ENCODE data around the gene DOK4. TPM values are rescaled to one million over a fixed set of nuclear protein-coding genes. Genes with fewer than 3 reads are reported as not detected.
"Not testable (repeated sequence)": the region's sequence is repeated elsewhere in the genome, so short reads cannot be mapped to it uniquely, and the experiment has no call there.

DOK4 gene
- total RNA-seq, 2 experiments from 2014 or later: 3.4 to 4.7 TPM

- CTCF ChIA-PET: interaction anchor here (0.7 to 1.2 kb wide), 2 partner anchors 13 to 605 kb away, joined by 3 to 4 read pairs; no protein-coding TSS in a partner anchor
- H3K9me3 Mint-ChIP-seq (ENCODE audit: low read depth): no peaks in the 10 kb centered on the region
- DNase-seq (no peak), ATAC-seq (no peak)
- no peak overlapping the region for H3K4me3 Mint-ChIP-seq
- H3K36me3 Mint-ChIP-seq: no peaks in the 10 kb centered on the region
- peaks cover 12% of the 10 kb centered on the region for H3K4me1 Mint-ChIP-seq
- no peak overlapping the region for H3K27ac Mint-ChIP-seq
- peaks cover 3% of the 10 kb centered on the region for H3K27me3 Mint-ChIP-seq
These were observed 18.2 kb upstream of the DOK4 start for GRCh38 chr16:57504491-57504890.

DNA sequence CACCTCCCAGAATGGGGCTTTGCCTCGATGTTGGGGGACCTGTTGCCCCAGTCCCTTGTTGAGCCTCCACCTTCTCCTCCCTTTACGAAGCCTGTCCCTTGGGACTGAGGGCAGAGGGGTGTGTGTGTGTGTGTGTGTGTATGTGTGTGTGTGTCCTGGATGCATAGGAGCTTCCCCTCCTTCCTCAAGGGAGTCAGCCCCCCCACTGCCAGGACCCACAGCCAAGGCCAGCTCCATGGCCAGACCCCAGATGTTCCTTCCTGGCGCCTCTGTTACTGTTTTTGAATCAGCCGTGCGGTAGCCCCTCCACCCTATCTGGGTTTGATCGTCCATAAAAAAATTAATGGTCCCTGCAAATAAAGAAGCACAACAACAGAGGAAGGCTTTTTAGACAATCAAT is 17.7 kb upstream of the DOK4 start:
- Mint-ChIP-seq H3K27me3 (peaks cover 3% of the 10 kb centered on the region), H3K27ac (no peak overlapping the region), H3K9me3 (ENCODE audit: low read depth) (no peaks in the 10 kb centered on the region), H3K4me3 (no peak overlapping the region), H3K36me3 (no peaks in the 10 kb centered on the region), H3K4me1 (peaks cover 12% of the 10 kb centered on the region)
- ATAC-seq (no peak), DNase-seq (no peak)
- CTCF ChIA-PET: interaction anchor here (1.2 to 1.7 kb wide), 2 partner anchors 14 to 15 kb away, joined by 3 to 10 read pairs; no protein-coding TSS in a partner anchor

- no peak for DNase-seq
- CTCF ChIA-PET: interaction anchor here (1.7 kb wide), 1 partner anchor 16 kb away, joined by 10 read pairs; no protein-coding TSS in a partner anchor
- Mint-ChIP-seq H3K4me1 (peaks cover 12% of the 10 kb centered on the region), H3K27ac (no peak overlapping the region), H3K4me3 (no peak overlapping the region), H3K9me3 (ENCODE audit: low read depth) (no peaks in the 10 kb centered on the region), H3K27me3 (peaks cover 3% of the 10 kb centered on the region), H3K36me3 (no peaks in the 10 kb centered on the region)
- ATAC-seq: no peak
These were observed 17.1 kb upstream of the DOK4 start for GRCh38 chr16:57503366-57503765.

GRCh38 chr16:57502048-57502775 is 15.9 kb upstream of the DOK4 start:
- ATAC-seq (no peak), DNase-seq (no peak)
- CTCF ChIA-PET: interaction anchor here (0.9 to 1.7 kb wide), 2 partner anchors 17 to 85 kb away, joined by 3 to 10 read pairs; no protein-coding TSS in a partner anchor
- Mint-ChIP-seq H3K27me3 (peaks cover 3% of the 10 kb centered on the region), H3K9me3 (ENCODE audit: low read depth) (no peaks in the 10 kb centered on the region), H3K27ac (peak overlapping the region; percentile 9), H3K4me1 (peaks cover 12% of the 10 kb centered on the region), H3K4me3 (no peak overlapping the region), H3K36me3 (no peaks in the 10 kb centered on the region)

- ATAC-seq: no peak
- Mint-ChIP-seq H3K27ac (no peak overlapping the region), H3K4me1 (peaks cover 12% of the 10 kb centered on the region), H3K27me3 (peaks cover 2% of the 10 kb centered on the region), H3K4me3 (no peak overlapping the region), H3K9me3 (ENCODE audit: low read depth) (no peaks in the 10 kb centered on the region), H3K36me3 (no peaks in the 10 kb centered on the region)
- DNase-seq: no peak
- CTCF ChIA-PET: interaction anchor here (1.0 to 2.6 kb wide), 2 partner anchors 18 to 256 kb away, joined by 3 to 13 read pairs; no protein-coding TSS in a partner anchor
These were observed 15.2 kb upstream of the DOK4 start for GRCh38 chr16:57501492-57501891.

DNA sequence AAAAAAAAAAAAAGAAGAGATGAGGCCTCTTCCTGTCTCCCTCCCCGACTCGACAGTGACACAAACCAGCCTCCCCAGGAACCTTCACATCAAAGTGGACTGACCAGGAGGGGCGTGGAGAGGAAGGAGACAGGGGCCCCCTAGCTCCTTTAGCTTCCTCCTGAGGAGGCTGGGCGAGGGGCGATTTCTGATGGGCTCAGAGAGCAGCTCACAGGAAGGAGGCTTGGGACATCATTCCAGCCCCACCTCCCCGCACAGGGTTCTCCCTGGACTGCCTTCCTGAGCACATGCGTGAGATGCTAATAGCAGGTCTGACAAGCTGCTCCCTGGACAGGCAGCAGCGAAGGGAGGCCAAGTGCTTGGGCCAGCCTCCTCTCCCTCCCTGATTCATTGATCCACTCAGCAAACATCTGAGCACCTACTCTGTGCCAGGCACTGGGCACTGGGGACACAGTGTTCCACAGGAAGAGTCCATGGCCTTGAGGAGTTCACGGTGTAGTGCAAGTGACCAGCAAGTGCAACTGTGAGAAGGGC is 14.4 kb upstream of the DOK4 start:
- DNase-seq (peak; percentile 54), ATAC-seq (peak; percentile 71)
- H3K27ac Mint-ChIP-seq: no peak overlapping the region

DNA sequence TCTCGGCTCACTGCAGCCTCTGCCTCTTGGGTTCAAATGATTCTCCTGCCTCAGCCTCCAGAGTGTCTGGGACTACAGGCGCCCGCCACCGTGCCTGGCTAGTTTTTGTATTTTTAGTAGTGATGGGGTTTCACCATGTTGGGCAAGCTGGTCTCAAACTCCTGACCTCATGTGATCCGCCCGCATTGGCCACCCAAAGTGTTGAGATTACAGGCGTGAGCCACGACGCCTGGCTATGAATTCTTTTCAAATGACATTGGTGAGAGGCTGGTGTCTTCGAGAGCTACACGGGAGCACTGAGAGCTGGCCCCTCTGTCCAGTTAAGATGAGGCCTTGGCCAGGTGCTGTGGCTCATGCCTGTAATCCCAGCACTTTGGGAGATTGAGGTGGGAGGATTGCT is 13.6 kb upstream of the DOK4 start:
- not testable (repeated sequence) for ATAC-seq; H3K27me3 Mint-ChIP-seq; H3K27ac Mint-ChIP-seq; DNase-seq; H3K36me3 Mint-ChIP-seq; H3K9me3 Mint-ChIP-seq (ENCODE audit: low read depth); H3K4me3 Mint-ChIP-seq
- CTCF ChIA-PET: interaction anchor here (0.7 to 2.6 kb wide), 3 partner anchors 20 to 82 kb away, joined by 3 to 13 read pairs (median 4); no protein-coding TSS in a partner anchor
- peaks cover 12% of the 10 kb centered on the region for H3K4me1 Mint-ChIP-seq

More for the DNA sequence above, 14.4 kb upstream of the DOK4 start:
- H3K4me3 Mint-ChIP-seq: no peak overlapping the region
- H3K27me3 Mint-ChIP-seq: no peaks in the 10 kb centered on the region
- H3K36me3 Mint-ChIP-seq: no peaks in the 10 kb centered on the region
- peaks cover 12% of the 10 kb centered on the region for H3K4me1 Mint-ChIP-seq
- CTCF ChIA-PET: interaction anchor here (0.7 to 2.6 kb wide), 5 partner anchors 14 to 257 kb away, joined by 3 to 13 read pairs (median 3); no protein-coding TSS in a partner anchor
- H3K9me3 Mint-ChIP-seq (ENCODE audit: low read depth): no peaks in the 10 kb centered on the region

DNA sequence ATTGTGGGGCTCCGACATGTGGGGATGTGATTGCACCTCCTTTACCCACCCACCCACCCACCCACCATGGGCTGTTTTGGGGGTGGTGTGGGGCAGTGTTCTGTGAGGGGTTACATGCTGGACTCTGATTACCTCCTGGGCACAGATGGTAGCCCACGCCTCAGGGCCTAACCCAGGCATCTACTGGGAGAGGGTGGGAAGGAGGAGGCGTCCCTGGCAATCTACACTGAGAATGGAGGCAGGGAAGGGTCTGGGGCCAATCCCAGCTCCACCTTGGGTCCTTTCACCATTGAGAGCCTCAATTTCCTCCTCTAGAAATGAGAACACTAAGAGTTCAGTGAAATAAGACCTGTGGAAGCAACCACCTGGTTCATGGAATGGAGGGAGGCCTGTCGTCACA is 11.7 kb upstream of the DOK4 start:
- no peaks in the 10 kb centered on the region for H3K9me3 Mint-ChIP-seq (ENCODE audit: low read depth)
- no peaks in the 10 kb centered on the region for H3K36me3 Mint-ChIP-seq
- ATAC-seq (no peak), DNase-seq (no peak)
- H3K4me3 Mint-ChIP-seq: no peak overlapping the region
- peaks cover 3% of the 10 kb centered on the region for H3K27me3 Mint-ChIP-seq
- H3K27ac Mint-ChIP-seq: no peak overlapping the region
- CTCF ChIA-PET: no interaction called here
- peaks cover 12% of the 10 kb centered on the region for H3K4me1 Mint-ChIP-seq

- no peak overlapping the region for H3K4me3 Mint-ChIP-seq
- no peak overlapping the region for H3K27ac Mint-ChIP-seq
- peaks cover 7% of the 10 kb centered on the region for H3K27me3 Mint-ChIP-seq
- H3K36me3 Mint-ChIP-seq: no peaks in the 10 kb centered on the region
- no peaks in the 10 kb centered on the region for H3K9me3 Mint-ChIP-seq (ENCODE audit: low read depth)
- H3K4me1 Mint-ChIP-seq: peaks cover 12% of the 10 kb centered on the region
- CTCF ChIA-PET: no interaction called here
- no peak for DNase-seq
- no peak for ATAC-seq
These were observed 10.8 kb upstream of the DOK4 start for GRCh38 chr16:57497121-57497520.

DNA sequence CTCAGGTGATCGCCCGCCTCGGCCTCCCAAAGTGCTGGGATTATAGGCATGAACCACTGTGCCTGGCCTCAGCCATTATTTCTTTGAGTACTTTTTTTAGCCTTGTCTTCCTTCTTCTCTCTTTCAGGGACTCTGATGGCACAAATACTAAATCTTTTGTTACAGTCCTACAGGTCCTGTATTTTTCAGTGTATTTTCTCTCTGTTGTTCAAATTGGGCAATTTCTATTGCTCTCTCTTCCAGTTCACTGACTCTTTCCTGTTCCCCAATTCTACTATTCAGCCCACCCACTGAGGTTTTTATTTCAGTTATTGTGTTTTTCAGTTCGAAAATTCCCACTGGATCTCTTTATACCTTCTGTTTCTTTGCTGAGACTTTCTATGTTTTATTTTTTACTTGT is 7.5 kb upstream of the DOK4 start:
- CTCF ChIA-PET: no interaction called here
- ATAC-seq (no peak), DNase-seq (no peak)
- Mint-ChIP-seq H3K4me3 (no peak overlapping the region), H3K36me3 (no peaks in the 10 kb centered on the region), H3K9me3 (ENCODE audit: low read depth) (no peaks in the 10 kb centered on the region), H3K27ac (no peak overlapping the region), H3K27me3 (peaks cover 12% of the 10 kb centered on the region), H3K4me1 (peaks cover 5% of the 10 kb centered on the region)

GRCh38 chr16:57489229-57489628 is 2.9 kb upstream of the DOK4 start:
- Mint-ChIP-seq H3K36me3 (no peaks in the 10 kb centered on the region), H3K9me3 (ENCODE audit: low read depth) (no peaks in the 10 kb centered on the region), H3K4me3 (no peak overlapping the region), H3K27ac (no peak overlapping the region), H3K4me1 (peaks cover 22% of the 10 kb centered on the region), H3K27me3 (peaks cover 15% of the 10 kb centered on the region)
- ATAC-seq (no peak), DNase-seq (no peak)
- CTCF ChIA-PET: interaction anchor here (0.9 to 1.2 kb wide), 3 partner anchors 14 to 31 kb away, joined by 3 to 4 read pairs (median 4); partner anchors contain the start of gene POLR2C

- ATAC-seq: no peak
- CTCF ChIA-PET: interaction anchor here (0.9 to 3.5 kb wide), 8 partner anchors 12 to 122 kb away, joined by 3 to 21 read pairs (median 4); partner anchors contain the start of gene POLR2C
These were observed 853 bp upstream of the DOK4 start for GRCh38 chr16:57486858-57487834.

More at GRCh38 chr16:57486858-57487834, 853 bp upstream of the DOK4 start:
- H3K27me3 Mint-ChIP-seq: peaks cover 8% of the 10 kb centered on the region
- no peak for DNase-seq
- peak overlapping the region; percentile 49 for H3K27ac Mint-ChIP-seq
- no peaks in the 10 kb centered on the region for H3K9me3 Mint-ChIP-seq (ENCODE audit: low read depth)
- no peaks in the 10 kb centered on the region for H3K36me3 Mint-ChIP-seq
- peak overlapping the region; percentile 60 for H3K4me3 Mint-ChIP-seq
- H3K4me1 Mint-ChIP-seq: peaks cover 22% of the 10 kb centered on the region
